Measurements from ENCODE around the gene GRIK1.

GRCh38 chr21:29843804-29844203 lies 96.0 kb downstream of the GRIK1 start:
- no peak for TF ChIP-seq POLR2AphosphoS5 (IDR thresholded peaks at IDR 0.05; ENCODE audit: borderline replicate concordance, low read depth, low read length)
- TF ChIP-seq EZH2 (IDR thresholded peaks at IDR 0.05), result no peak
- no peak for TF ChIP-seq FOXP2 (optimal IDR thresholded peaks at IDR 0.05; ENCODE audit: control extremely low read depth, extremely low read length, insufficient read depth)

Data from SK-N-MC (cell line).